ENCODE data around the gene EIF4G2. TPM values are rescaled to one million over a fixed set of nuclear protein-coding genes. Genes with fewer than 3 reads are reported as not detected.

EIF4G2 gene
- total RNA-seq, 1 donor from 2014 or later = 818 TPM

Other genes with a start within 250 kb of the EIF4G2 start
- not detected in 2 replicates for gene LYVE1, start 240.3 kb downstream of the EIF4G2 start, total RNA-seq
- gene IRAG1, start 115.2 kb downstream of the EIF4G2 start, total RNA-seq = not detected in 2 replicates
- 44.4 and 45.8 TPM in 2 replicates for gene CTR9, start 57.7 kb downstream of the EIF4G2 start, total RNA-seq
- gene ZBED5, start 49.1 kb upstream of the EIF4G2 start, total RNA-seq = 51.5 and 52.0 TPM in 2 replicates